Neural crest cell (in vitro differentiated cells): ENCODE data around the gene UNC13B. TPM values are rescaled to one million over a fixed set of nuclear protein-coding genes. Genes with fewer than 3 reads are reported as not detected.

Source experiments
- DNase-seq: peaks from one replicate; pipeline ENCODE4 v3.0.0; 2021; ENCODE audit warnings: low read depth, mixed read lengths, low spot score
- H3K27ac Mint-ChIP-seq: one replicate; pipeline ENCODE4 v1.8.0; 2021; ENCODE audit warnings: mild to moderate bottlenecking, mixed read lengths; ENCODE audit not compliant: unreplicated experiment
- H3K27me3 Mint-ChIP-seq: 2 replicates; pipeline ENCODE4 v1.8.0; 2021; ENCODE audit warnings: low read depth, mild to moderate bottlenecking, mixed read lengths
- H3K36me3 Mint-ChIP-seq: 2 replicates; pipeline ENCODE4 v1.8.0; 2021; ENCODE audit warnings: low read depth, mild to moderate bottlenecking, mixed read lengths
- H3K4me1 Mint-ChIP-seq: 2 replicates; pipeline ENCODE4 v1.8.0; 2021; ENCODE audit warnings: mixed read lengths
- H3K4me3 Mint-ChIP-seq: one replicate; pipeline ENCODE4 v1.8.0; 2021; ENCODE audit warnings: mild to moderate bottlenecking, mixed read lengths
- H3K9me3 Mint-ChIP-seq: 2 replicates; pipeline ENCODE4 v1.8.0; 2021; ENCODE audit warnings: mixed read lengths
- total RNA-seq: library from RNA; stranded (reverse); gene quantifications from 2 replicates; pipeline ENCODE4 v1.2.1, GENCODE V29; 2021
- TF ChIP-seq, protein P1 (sequence below): fragments of 200-600 bp; sonication (generic); conservative IDR thresholded peaks from 2 replicates; pipeline ENCODE4 v1.5.0; 2021; ENCODE audit warnings: antibody characterized with exemption, mild to moderate bottlenecking

The UNC13B gene
- total RNA-seq, 1 donor from 2014 or later, result 56.9 TPM

DNA sequence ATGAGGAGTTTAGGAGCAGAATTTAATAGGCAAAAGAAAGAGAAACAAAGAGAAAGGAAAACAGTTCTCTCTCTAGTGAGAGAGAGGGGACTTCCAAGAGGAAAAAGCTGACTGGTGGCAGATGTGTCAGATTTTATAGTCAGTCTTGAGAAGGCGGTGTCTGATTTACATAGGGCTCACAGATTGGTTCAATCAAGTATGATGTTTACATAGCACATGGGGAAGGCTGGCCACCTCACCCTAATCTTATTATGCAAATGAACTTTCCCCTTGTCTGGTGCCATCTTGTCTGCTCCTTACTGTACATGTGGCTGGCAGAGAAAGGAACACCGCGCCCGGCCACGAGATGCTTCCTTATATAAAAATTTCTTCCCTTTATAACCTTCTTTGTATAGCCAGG lies 24.7 kb downstream of the UNC13B start:
- TF ChIP-seq, protein P1, sequence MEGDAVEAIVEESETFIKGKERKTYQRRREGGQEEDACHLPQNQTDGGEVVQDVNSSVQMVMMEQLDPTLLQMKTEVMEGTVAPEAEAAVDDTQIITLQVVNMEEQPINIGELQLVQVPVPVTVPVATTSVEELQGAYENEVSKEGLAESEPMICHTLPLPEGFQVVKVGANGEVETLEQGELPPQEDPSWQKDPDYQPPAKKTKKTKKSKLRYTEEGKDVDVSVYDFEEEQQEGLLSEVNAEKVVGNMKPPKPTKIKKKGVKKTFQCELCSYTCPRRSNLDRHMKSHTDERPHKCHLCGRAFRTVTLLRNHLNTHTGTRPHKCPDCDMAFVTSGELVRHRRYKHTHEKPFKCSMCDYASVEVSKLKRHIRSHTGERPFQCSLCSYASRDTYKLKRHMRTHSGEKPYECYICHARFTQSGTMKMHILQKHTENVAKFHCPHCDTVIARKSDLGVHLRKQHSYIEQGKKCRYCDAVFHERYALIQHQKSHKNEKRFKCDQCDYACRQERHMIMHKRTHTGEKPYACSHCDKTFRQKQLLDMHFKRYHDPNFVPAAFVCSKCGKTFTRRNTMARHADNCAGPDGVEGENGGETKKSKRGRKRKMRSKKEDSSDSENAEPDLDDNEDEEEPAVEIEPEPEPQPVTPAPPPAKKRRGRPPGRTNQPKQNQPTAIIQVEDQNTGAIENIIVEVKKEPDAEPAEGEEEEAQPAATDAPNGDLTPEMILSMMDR, result no peak
- H3K4me3 Mint-ChIP-seq, result no peak overlapping the region
- no peaks in the 10 kb centered on the region for H3K4me1 Mint-ChIP-seq
- H3K27ac Mint-ChIP-seq, result no peak overlapping the region
- H3K9me3 Mint-ChIP-seq, result peaks cover 25% of the 10 kb centered on the region
- H3K27me3 Mint-ChIP-seq, result no peaks in the 10 kb centered on the region
- H3K36me3 Mint-ChIP-seq, result peaks cover 42% of the 10 kb centered on the region
- no peak for DNase-seq

DNA sequence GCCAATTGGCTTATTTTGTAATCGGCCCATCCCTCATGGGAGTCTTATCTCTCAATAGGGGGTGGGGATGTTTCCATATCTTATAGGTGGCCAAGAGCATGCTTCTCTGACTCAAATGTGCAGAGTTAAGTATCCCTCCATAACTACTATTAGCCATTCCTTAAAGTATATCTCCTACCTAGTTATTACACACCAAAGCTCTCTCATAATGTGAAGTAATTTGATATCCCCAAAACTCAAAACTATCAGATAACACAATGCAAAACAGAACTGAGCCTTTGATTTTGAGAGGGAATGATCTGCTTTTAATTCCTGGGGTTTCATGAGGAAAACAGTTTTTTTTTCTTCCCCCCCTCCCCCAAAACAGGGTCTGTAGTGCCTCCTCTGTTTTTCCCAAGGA lies 28.4 kb downstream of the UNC13B start:
- Mint-ChIP-seq H3K27me3 (no peaks in the 10 kb centered on the region), H3K9me3 (peaks cover 31% of the 10 kb centered on the region), H3K4me3 (no peak overlapping the region), H3K27ac (no peak overlapping the region), H3K36me3 (peaks cover 60% of the 10 kb centered on the region), H3K4me1 (no peaks in the 10 kb centered on the region)
- TF ChIP-seq, protein P1, result no peak
- no peak for DNase-seq

DNA sequence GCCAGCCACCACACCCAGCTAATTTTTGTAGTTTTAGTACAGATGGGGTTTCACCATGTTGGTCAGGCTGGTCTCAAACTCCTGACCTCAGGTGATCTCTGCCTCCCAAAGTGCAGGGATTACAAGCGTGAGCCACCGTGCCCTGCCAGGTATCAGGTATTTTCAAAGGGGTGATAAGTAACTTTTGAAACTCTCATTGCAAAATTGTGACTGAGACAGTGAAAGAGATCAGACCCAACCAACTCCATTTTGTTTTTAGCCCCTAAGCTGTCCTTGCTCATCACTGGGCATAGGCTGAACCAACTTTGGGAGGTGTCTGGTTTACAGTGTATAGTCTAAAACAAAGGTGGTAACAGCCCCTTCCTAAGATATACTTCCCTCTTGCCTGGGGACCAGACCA lies 29.3 kb downstream of the UNC13B start:
- Mint-ChIP-seq H3K27me3 (no peaks in the 10 kb centered on the region), H3K4me1 (no peaks in the 10 kb centered on the region), H3K36me3 (peaks cover 59% of the 10 kb centered on the region), H3K4me3 (no peak overlapping the region), H3K27ac (no peak overlapping the region), H3K9me3 (peaks cover 31% of the 10 kb centered on the region)
- no peak for DNase-seq
- TF ChIP-seq, protein P1, result no peak

DNA sequence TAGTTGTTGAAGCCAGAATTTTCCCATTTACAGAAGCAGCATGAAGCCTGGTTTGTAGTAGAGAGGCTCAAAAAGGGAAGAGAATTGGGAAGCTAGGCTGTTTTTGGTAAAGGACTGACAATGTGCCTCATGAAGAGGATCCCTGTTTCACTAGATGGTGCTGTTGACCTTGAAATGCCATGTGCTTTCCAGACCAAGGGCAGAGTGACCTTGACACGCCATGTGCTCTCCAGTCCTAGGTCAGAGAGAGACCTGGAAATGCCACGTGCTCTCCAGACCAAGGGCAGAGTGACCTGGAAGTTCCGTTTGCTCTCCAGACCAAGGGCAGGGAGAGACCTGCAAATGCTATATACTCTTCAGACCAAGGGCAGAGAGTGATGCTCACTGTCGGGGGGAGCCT lies 32.0 kb downstream of the UNC13B start:
- TF ChIP-seq, protein P1, result no peak
- Mint-ChIP-seq H3K36me3 (peaks cover 60% of the 10 kb centered on the region), H3K27ac (no peak overlapping the region), H3K9me3 (peaks cover 31% of the 10 kb centered on the region), H3K27me3 (no peaks in the 10 kb centered on the region), H3K4me3 (no peak overlapping the region), H3K4me1 (no peaks in the 10 kb centered on the region)
- no peak for DNase-seq

DNA sequence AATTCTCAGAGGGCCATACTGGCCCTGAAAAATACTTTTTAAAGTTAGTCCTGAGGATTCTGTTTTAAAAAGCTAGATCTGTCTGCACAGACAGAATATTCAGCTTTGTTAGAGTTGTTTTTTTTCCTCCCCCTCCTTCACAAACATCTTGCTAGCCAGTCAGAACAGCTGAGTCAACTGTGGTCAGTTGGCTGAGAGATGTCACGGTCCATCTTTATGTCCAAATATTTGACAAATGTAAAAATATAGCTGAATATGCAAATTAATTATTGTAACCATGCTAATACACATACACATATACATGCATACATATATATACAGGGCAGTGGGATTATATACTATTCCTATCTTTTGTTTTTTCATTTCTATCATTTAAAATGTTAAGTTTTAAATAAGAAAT lies 33.9 kb downstream of the UNC13B start:
- Mint-ChIP-seq H3K4me3 (no peak overlapping the region), H3K4me1 (no peaks in the 10 kb centered on the region), H3K36me3 (peaks cover 53% of the 10 kb centered on the region), H3K27me3 (no peaks in the 10 kb centered on the region), H3K9me3 (peaks cover 23% of the 10 kb centered on the region), H3K27ac (no peak overlapping the region)
- DNase-seq, result no peak
- TF ChIP-seq, protein P1, result no peak

DNA sequence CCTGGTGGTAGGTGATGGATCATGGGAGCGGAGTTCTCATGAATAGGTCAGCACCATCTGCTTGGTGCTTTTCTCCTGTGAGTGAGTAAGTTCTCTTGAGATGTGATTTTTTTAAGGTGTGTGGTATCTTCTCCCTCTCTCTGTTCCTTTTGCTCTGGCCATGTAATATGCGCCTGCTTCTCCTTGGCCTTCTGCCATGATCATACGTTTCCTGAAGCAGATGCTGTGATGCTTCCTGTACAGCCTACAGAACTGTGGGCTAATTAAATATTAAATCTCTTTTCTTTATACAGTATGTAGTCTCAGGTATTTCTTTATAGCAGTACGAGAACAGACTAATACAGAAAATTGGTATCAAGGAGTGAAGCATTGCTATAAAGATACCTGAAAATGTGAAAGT lies 36.4 kb downstream of the UNC13B start:
- Mint-ChIP-seq H3K4me3 (no peak overlapping the region), H3K27me3 (no peaks in the 10 kb centered on the region), H3K4me1 (no peaks in the 10 kb centered on the region), H3K9me3 (peaks cover 22% of the 10 kb centered on the region), H3K27ac (no peak overlapping the region), H3K36me3 (peaks cover 49% of the 10 kb centered on the region)
- TF ChIP-seq, protein P1, result no peak
- DNase-seq, result no peak
